IMR-90 (cell line): Measurements from ENCODE around the gene PPP2R5A.

Experiments
- BHLHE40 ChIP-seq: fragments of 150-350 bp; IDR thresholded peaks from 2 replicates; pipeline ENCODE4 v1.6.1; 2016; ENCODE audit warnings: mild to moderate bottlenecking, low read depth, low read length
- FOS ChIP-seq: fragments of 150-350 bp; IDR thresholded peaks from 2 replicates; pipeline ENCODE4 v1.6.1; 2016; ENCODE audit warnings: low read depth, low read length
- POLR2A ChIP-seq: IDR thresholded peaks from 2 replicates; pipeline ENCODE4 v1.6.1; 2012; ENCODE audit warnings: mild to moderate bottlenecking, low read depth, low read length
- SMC3 ChIP-seq: fragments of 150-350 bp; IDR thresholded peaks from 2 replicates; pipeline ENCODE4 v1.6.1; 2016; ENCODE audit warnings: low read depth, mild to moderate bottlenecking, antibody characterized with exemption, low read length, moderate library complexity
- TF ChIP-seq, protein P1 (sequence below): conservative IDR thresholded peaks from 2 replicates; pipeline ENCODE4 v1.5.1; 2012; ENCODE audit warnings: mild to moderate bottlenecking, low read depth, low read length, improper control_type of control experiment

DNA sequence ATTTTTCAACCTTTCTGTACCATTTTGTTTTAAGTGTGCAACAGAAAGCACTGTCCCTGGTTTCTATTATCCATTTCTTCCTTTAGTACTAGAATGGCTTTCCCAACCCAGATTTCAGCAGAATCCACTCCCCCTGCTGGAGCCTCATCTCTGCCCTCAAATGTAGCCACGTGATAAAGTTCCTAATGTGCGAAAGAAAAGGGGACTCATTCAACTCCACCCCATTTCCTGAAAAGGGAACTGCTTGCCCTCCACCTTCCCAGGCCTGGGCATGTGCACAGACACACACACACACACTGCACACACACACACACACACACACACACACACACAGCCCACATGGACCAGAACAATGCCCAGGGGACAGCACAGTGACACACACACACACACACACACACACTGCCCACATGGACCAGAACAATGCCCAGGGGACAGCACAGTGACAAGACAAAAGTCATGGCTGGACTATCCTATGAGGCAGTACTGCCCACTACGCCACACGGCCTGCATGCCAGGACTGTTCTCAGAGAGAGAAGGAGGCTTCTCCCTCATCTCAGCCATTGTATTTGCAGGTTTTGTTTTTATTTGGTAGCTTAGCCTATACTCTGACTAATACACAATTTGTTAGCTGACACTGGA, 96.3 kb downstream of the PPP2R5A start:
- no peak for TF ChIP-seq POLR2A
- TF ChIP-seq, protein P1, sequence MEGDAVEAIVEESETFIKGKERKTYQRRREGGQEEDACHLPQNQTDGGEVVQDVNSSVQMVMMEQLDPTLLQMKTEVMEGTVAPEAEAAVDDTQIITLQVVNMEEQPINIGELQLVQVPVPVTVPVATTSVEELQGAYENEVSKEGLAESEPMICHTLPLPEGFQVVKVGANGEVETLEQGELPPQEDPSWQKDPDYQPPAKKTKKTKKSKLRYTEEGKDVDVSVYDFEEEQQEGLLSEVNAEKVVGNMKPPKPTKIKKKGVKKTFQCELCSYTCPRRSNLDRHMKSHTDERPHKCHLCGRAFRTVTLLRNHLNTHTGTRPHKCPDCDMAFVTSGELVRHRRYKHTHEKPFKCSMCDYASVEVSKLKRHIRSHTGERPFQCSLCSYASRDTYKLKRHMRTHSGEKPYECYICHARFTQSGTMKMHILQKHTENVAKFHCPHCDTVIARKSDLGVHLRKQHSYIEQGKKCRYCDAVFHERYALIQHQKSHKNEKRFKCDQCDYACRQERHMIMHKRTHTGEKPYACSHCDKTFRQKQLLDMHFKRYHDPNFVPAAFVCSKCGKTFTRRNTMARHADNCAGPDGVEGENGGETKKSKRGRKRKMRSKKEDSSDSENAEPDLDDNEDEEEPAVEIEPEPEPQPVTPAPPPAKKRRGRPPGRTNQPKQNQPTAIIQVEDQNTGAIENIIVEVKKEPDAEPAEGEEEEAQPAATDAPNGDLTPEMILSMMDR: no peak
- TF ChIP-seq BHLHE40: no peak
- no peak for TF ChIP-seq SMC3
- no peak for TF ChIP-seq FOS
